ENCODE measurements around the gene GAA. TPM values are rescaled to one million over a fixed set of nuclear protein-coding genes. Genes with fewer than 3 reads are reported as not detected.
A peak's percentile ranks its signal among the peaks of the same experiment; 100 is the strongest.

Gene GAA
- polyA plus RNA-seq, 1 experiment = 3.8 TPM

GRCh38 chr17:80116276-80116920 lies 15.0 kb downstream of the GAA start:
- peak; percentile 21 for DNase-seq (ENCODE audit: low read depth, low spot score)
- Histone ChIP-seq H3K9me3 (ENCODE audit: control insufficient read depth, insufficient read depth, low read length) (no peaks in the 10 kb centered on the region; the same call in 1 of the 2 replicates), H3K27ac (ENCODE audit: low read depth, low read length) (peak overlapping the region; percentile 21), H3K4me3 (ENCODE audit: low read depth, low read length) (no peak overlapping the region), H3K27me3 (ENCODE audit: control insufficient read depth, insufficient read depth, low read length) (no peaks in the 10 kb centered on the region)
- no peak for TF ChIP-seq CTCF (IDR thresholded peaks at IDR 0.05; ENCODE audit: low read depth, low read length)
- ChIA-PET CTCF (interaction anchor here (0.9 kb wide), 1 partner anchor 15 kb away, joined by 7 read pairs; the partner anchor contains the start of gene GAA), POLR2A (no interaction called here)

DNA sequence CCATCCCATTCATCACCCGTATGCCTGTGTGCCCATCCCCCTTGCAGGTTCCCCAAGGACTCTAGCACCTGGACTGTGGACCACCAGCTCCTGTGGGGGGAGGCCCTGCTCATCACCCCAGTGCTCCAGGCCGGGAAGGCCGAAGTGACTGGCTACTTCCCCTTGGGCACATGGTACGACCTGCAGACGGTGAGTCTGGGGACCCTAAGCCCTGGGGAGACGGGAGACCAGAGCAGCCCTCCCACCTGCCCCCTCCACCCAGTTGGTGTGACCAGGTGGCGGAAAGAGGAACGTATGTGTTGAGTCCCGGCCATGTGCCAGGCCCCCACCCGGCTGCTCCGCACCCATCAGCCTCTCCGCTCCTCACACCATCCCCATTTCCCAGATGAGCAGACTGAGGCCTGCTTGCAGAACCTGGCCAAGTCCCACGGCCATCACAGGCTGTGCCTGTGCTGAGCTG lies 15.6 kb downstream of the GAA start:
- no peak for DNase-seq (ENCODE audit: low read depth, low spot score)
- no peaks in the 10 kb centered on the region for H3K27me3 ChIP-seq (ENCODE audit: control insufficient read depth, insufficient read depth, low read length)
- peak overlapping the region; percentile 21 for H3K27ac ChIP-seq (ENCODE audit: low read depth, low read length)
- ChIA-PET CTCF (interaction anchor here (0.9 kb wide), 1 partner anchor 16 kb away, joined by 7 read pairs; the partner anchor contains the start of gene GAA), POLR2A (no interaction called here)
- no peak for TF ChIP-seq CTCF (IDR thresholded peaks at IDR 0.05; ENCODE audit: low read depth, low read length)
- no peak overlapping the region for H3K4me3 ChIP-seq (ENCODE audit: low read depth, low read length)
- H3K9me3 ChIP-seq (ENCODE audit: control insufficient read depth, insufficient read depth, low read length) = no peaks in the 10 kb centered on the region; the same call in 1 of the 2 replicates

DNA sequence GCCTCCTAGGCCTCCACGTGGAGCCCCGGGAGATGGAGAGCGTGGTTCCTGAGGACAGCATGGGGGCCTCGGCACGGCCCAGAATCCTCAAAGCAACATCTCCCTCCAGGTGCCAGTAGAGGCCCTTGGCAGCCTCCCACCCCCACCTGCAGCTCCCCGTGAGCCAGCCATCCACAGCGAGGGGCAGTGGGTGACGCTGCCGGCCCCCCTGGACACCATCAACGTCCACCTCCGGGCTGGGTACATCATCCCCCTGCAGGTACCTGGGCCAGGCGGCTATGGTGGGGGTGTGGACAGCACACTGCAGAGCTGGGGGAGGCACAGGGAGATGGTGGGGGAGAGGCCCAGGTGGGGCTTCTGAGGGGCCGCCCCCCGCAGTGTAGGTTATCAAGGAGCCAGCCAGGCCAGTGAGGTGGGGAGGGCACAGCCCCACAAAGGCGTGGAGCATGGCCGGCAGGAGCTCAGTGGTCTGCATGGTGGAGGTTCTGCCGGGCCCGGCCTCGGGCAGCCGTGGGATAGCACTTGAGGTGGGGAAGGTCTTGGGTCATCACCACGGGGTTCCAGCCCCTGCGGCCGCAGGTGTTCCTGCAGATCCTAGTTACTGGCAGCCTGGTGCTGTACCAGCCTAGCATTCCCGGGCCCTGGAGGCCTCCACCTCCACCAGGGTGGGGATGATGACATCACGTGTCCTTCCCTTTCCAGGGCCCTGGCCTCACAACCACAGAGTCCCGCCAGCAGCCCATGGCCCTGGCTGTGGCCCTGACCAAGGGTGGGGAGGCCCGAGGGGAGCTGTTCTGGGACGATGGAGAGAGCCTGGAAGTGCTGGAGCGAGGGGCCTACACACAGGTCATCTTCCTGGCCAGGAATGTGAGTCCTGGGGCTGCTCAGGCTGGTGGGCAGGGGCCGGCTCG lies 16.4 kb downstream of the GAA start:
- H3K4me3 ChIP-seq (ENCODE audit: low read depth, low read length) = no peak overlapping the region
- no peaks in the 10 kb centered on the region for H3K27me3 ChIP-seq (ENCODE audit: control insufficient read depth, insufficient read depth, low read length)
- no peak for TF ChIP-seq CTCF (IDR thresholded peaks at IDR 0.05; ENCODE audit: low read depth, low read length)
- no peak for DNase-seq (ENCODE audit: low read depth, low spot score)
- peaks cover 3% of the 10 kb centered on the region; the same call in 1 of the 2 replicates for H3K9me3 ChIP-seq (ENCODE audit: control insufficient read depth, insufficient read depth, low read length)
- POLR2A ChIA-PET = interaction anchor here (0.8 kb wide), 1 partner anchor 16 kb away, joined by 4 read pairs; the partner anchor contains the start of gene GAA
- H3K27ac ChIP-seq (ENCODE audit: low read depth, low read length) = no peak overlapping the region
- CTCF ChIA-PET = interaction anchor here (1.0 kb wide), 1 partner anchor 16 kb away, joined by 3 read pairs; the partner anchor contains the start of gene GAA

DNA sequence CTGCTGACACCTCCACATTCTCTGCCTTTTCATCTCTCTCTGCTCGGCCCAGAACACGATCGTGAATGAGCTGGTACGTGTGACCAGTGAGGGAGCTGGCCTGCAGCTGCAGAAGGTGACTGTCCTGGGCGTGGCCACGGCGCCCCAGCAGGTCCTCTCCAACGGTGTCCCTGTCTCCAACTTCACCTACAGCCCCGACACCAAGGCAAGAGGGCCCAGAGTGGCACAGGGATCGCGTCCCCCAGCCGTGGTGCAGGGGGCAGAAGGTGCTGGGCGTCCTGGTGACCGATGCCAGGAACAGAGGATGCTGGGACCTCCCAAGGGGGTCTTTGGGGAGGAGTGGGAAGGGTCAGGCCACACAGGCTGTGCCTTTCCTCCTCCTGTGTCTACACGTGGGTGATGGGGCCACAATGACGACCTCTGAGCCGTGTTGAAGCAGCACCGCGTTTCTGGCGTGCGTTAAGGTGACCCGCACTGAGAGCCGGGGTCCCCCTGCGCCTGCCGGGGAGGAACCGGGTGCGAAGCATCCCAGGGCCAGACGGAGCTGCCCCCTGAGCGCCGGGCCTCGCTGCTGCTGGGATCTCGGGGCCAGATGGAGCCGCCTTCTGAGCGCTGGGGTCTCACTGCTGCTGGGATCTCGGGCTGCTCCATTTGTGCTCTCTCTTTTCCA lies 17.4 kb downstream of the GAA start:
- DNase-seq (ENCODE audit: low read depth, low spot score) = no peak
- POLR2A ChIA-PET = no interaction called here
- no peak overlapping the region for H3K4me3 ChIP-seq (ENCODE audit: low read depth, low read length)
- no peak for TF ChIP-seq CTCF (IDR thresholded peaks at IDR 0.05; ENCODE audit: low read depth, low read length)
- peaks cover 3% of the 10 kb centered on the region; the same call in 1 of the 2 replicates for H3K9me3 ChIP-seq (ENCODE audit: control insufficient read depth, insufficient read depth, low read length)
- H3K27me3 ChIP-seq (ENCODE audit: control insufficient read depth, insufficient read depth, low read length) = no peaks in the 10 kb centered on the region
- no peak overlapping the region for H3K27ac ChIP-seq (ENCODE audit: low read depth, low read length)
- CTCF ChIA-PET = interaction anchor here (1.4 kb wide), 1 partner anchor 17 kb away, joined by 3 read pairs; the partner anchor contains the start of gene GAA

Data from AG04450 (cell line).